DMS153 treated with DMSO at 0.1 percent for 48 hours (cell line): Measurements from ENCODE around the gene MRPL27.

Experiments
- DNase-seq: peaks from one replicate; lab custom pipeline; 2025; ENCODE audit not compliant: unreplicated experiment; lab: John Stamatoyannopoulos, UW

The MRPL27 gene

GRCh38 chr17:50319306-50320004 lies 53.5 kb downstream of the MRPL27 start:
- DNase-seq = no peak

- DNase-seq = no peak
Measured at GRCh38 chr17:50318501-50319285, 54.3 kb downstream of the MRPL27 start.
